HCT116 (cell line): ENCODE results near the gene GALNT14. TPM values are rescaled to one million over a fixed set of nuclear protein-coding genes. Genes with fewer than 3 reads are reported as not detected.

Experiments
- ATAC-seq: fragments of 200-7000 bp; cut with Tn5 transposase; 2 replicates; pipeline ENCODE4 v1.9.1; 2020; ENCODE audit warnings: mild to moderate bottlenecking, moderate library complexity
- BruUV-seq: library from RNA; stranded (reverse); fragments of 400-500 nt; replicated peaks from 2 replicates; lab custom pipeline; 2021; lab: Mats Ljungman, UMichigan
- CTCF ChIA-PET: fragments of 300-600 bp; sonication (Branson Sonifier 250); formaldehyde crosslinking; loops from one replicate; lab custom pipeline; 2021; ENCODE audit warnings: antibody characterized with exemption; lab: Charles Lee
- POLR2A ChIA-PET: fragments of 300-600, 350-600 bp; sonication (Branson Sonifier 250); formaldehyde crosslinking; loops from one replicate; lab custom pipeline; 2021; ENCODE audit warnings: antibody characterized with exemption; lab: Charles Lee
- RAD21 ChIA-PET, 2 experiments: fragments of 300-600 bp; sonication (Branson Sonifier 250); formaldehyde crosslinking; loops; one replicate each; lab custom pipeline; 2023; ENCODE audit warnings: low total read pairs in 2 of 2; ENCODE audit not compliant: uncharacterized antibody in 2 of 2, unreplicated experiment in 2 of 2, low non-redundant PET in 1 of 2; lab: Charles Lee
- DNase-seq: peaks from one replicate; pipeline ENCODE4 v3.0.0-alpha.2; 2010; ENCODE audit warnings: low read depth, low spot score
- H2AFZ ChIP-seq: fragments of 200-600 bp; shearing (Covaris generic), sonication (generic); 2 replicates; pipeline ENCODE4 v1.6.1; 2017; ENCODE audit warnings: low read depth, mixed run types, mixed read lengths, antibody characterized with exemption, low read length; ENCODE audit not compliant: poor library complexity, severe bottlenecking
- H3K27ac ChIP-seq: 2 replicates; pipeline ENCODE4 v1.5.1; 2012; ENCODE audit warnings: low read depth, low read length
- H3K27me3 ChIP-seq: fragments of 200-600 bp; sonication (generic); 2 replicates; pipeline ENCODE4 v1.6.1; 2016; ENCODE audit warnings: mixed run types, low read length, mixed read lengths; ENCODE audit not compliant: insufficient read depth
- H3K36me3 ChIP-seq, 2 experiments: fragments of 200-500 bp in 1 of 2; fragments of 200-600 bp in 1 of 2; sonication (Bioruptor generic) in 1 of 2; sonication (generic) in 1 of 2; 2 replicates each; pipeline versions ENCODE4 v1.5.1 to v1.6.1; 2014 to 2016; ENCODE audit warnings: low read length in 2 of 2, inconsistent platforms in 1 of 2, mixed read lengths in 1 of 2, mixed run types in 1 of 2; ENCODE audit not compliant: insufficient read depth in 2 of 2, control insufficient read depth in 1 of 2
- H3K4me1 ChIP-seq, 2 experiments: fragments of 200-600 bp in 1 of 2; sonication (generic) in 1 of 2; 2 replicates each; pipeline versions ENCODE4 v1.5.1 to v1.6.1; 2012 to 2017; ENCODE audit warnings: low read length in 2 of 2, inconsistent platforms in 1 of 2, mild to moderate bottlenecking in 1 of 2, mixed read lengths in 1 of 2, mixed run types in 1 of 2, moderate library complexity in 1 of 2; ENCODE audit not compliant: insufficient read depth in 2 of 2, control insufficient read depth in 1 of 2
- H3K4me2 ChIP-seq: fragments of 200-600 bp; sonication (generic); 2 replicates; pipeline ENCODE4 v1.6.1; 2017; ENCODE audit warnings: mixed run types, low read length, mixed read lengths
- H3K4me3 ChIP-seq, 2 experiments: fragments of 200-600 bp in 1 of 2; sonication (generic) in 1 of 2; replicated peaks in 1 of 2; 2 replicates each; pipeline ENCODE4 v1.5.1; 2011 to 2016; ENCODE audit warnings: low read length in 2 of 2, control low read depth in 1 of 2, low read depth in 1 of 2, mild to moderate bottlenecking in 1 of 2, mixed read lengths in 1 of 2, mixed run types in 1 of 2
- H3K79me2 ChIP-seq: fragments of 200-600 bp; sonication (generic); 2 replicates; pipeline ENCODE4 v1.6.1; 2017; ENCODE audit warnings: mild to moderate bottlenecking, mixed run types, low read length, moderate library complexity, mixed read lengths; ENCODE audit not compliant: insufficient read depth
- H3K9ac ChIP-seq: fragments of 200-600 bp; sonication (generic); 2 replicates; pipeline ENCODE4 v1.6.1; 2016; ENCODE audit warnings: low read length, mixed read lengths
- H3K9me2 ChIP-seq: fragments of 200-600 bp; sonication (generic), shearing (Covaris generic); 2 replicates; pipeline ENCODE4 v1.6.1; 2017; ENCODE audit warnings: mixed run types, mild to moderate bottlenecking, moderate library complexity; ENCODE audit not compliant: insufficient read depth
- H3K9me3 ChIP-seq, 2 experiments: fragments of 200-500 bp in 1 of 2; fragments of 200-600 bp in 1 of 2; sonication (Bioruptor generic) in 1 of 2; sonication (generic) in 1 of 2; 2 replicates each; pipeline ENCODE4 v1.6.1; 2014 to 2017; ENCODE audit warnings: low read length in 2 of 2, mixed read lengths in 2 of 2, inconsistent platforms in 1 of 2, low read depth in 1 of 2, mild to moderate bottlenecking in 1 of 2, mixed run types in 1 of 2, moderate library complexity in 1 of 2; ENCODE audit not compliant: control insufficient read depth in 1 of 2, insufficient read depth in 1 of 2
- H4K20me1 ChIP-seq: fragments of 200-600 bp; sonication (generic), shearing (Covaris generic); 2 replicates; pipeline ENCODE4 v1.6.1; 2017; ENCODE audit warnings: mixed run types, mild to moderate bottlenecking, moderate library complexity; ENCODE audit not compliant: insufficient read depth
- CBX3 ChIP-seq: IDR thresholded peaks from 2 replicates; pipeline ENCODE4 v1.6.1; 2012; ENCODE audit warnings: low read depth
- ELF1 ChIP-seq: IDR thresholded peaks from 2 replicates; pipeline ENCODE4 v1.6.1; 2012; ENCODE audit warnings: low read depth, borderline replicate concordance
- POLR2A ChIP-seq: IDR thresholded peaks from 2 replicates; pipeline ENCODE4 v1.7.0; 2011; ENCODE audit warnings: borderline replicate concordance; ENCODE audit not compliant: insufficient read depth, insufficient read length; ENCODE audit errors: extremely low read depth
- REST ChIP-seq: IDR thresholded peaks from 2 replicates; pipeline ENCODE4 v1.6.1; 2012; ENCODE audit warnings: low read depth
- SIN3A ChIP-seq: IDR thresholded peaks from 2 replicates; pipeline ENCODE4 v1.6.1; 2012; ENCODE audit warnings: low read depth
- SP1 ChIP-seq: IDR thresholded peaks from 2 replicates; pipeline ENCODE4 v1.6.1; 2012; ENCODE audit warnings: low read depth
- ZFX ChIP-seq: fragments of 450-650 bp; IDR thresholded peaks from 2 replicates; pipeline ENCODE4 v1.6.1; 2017
- intact Hi-C: fragments of 100-400 bp; cut with micrococcal nuclease; formaldehyde crosslinking; loops from 2 replicates; pipeline ENCODE4 v1.10.0; 2022
- total RNA-seq: library from RNA; stranded (reverse); gene quantifications from one replicate; pipeline ENCODE4 v1.2.1, GENCODE V29; 2021; ENCODE audit not compliant: unreplicated experiment
- TF ChIP-seq, protein P1 (sequence below): IDR thresholded peaks from 2 replicates; pipeline ENCODE4 v1.6.1; 2012

The GALNT14 gene
- total RNA-seq, 1 experiment from 2014 or later, result 11.2 TPM

DNA sequence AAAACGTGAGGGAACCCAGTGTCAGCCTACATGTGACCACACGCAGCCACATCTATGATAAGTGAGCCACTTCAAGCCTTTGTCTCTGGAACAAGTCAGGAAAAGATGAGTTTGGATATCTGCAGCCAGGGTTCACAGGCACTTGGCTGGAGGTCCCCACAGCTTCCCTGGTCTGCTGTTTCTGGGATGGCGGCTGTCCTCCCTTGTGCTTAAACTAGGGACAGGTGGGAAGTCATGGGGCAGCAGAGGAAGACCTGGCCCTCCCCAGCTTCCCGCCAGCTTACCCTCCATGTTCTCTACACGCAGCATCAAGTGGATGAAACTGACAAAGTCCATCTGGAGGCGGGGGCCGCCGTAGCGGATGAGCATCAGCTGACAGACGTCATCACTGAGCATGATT is 38.5 kb upstream of the GALNT14 start:
- H3K9me3 ChIP-seq, result no peaks in the 10 kb centered on the region
- H3K79me2 ChIP-seq, result no peaks in the 10 kb centered on the region
- BruUV-seq, result no TSS peak
- no peaks in the 10 kb centered on the region for H3K4me1 ChIP-seq
- DNase-seq, result no peak
- RAD21 ChIA-PET, result no interaction called here
- H3K27ac ChIP-seq, result no peak overlapping the region
- intact Hi-C loops, result no loop called here
- no peaks in the 10 kb centered on the region for H3K36me3 ChIP-seq
- no peak overlapping the region for H3K4me3 ChIP-seq
- no peak for TF ChIP-seq SP1
- TF ChIP-seq ZFX, result no peak
- TF ChIP-seq POLR2A, result no peak
- TF ChIP-seq, protein P1, sequence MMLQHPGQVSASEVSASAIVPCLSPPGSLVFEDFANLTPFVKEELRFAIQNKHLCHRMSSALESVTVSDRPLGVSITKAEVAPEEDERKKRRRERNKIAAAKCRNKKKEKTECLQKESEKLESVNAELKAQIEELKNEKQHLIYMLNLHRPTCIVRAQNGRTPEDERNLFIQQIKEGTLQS, result no peak
- TF ChIP-seq ELF1, result no peak
- no peak for TF ChIP-seq SIN3A
- no peak for TF ChIP-seq REST
- TF ChIP-seq, all 23 proteins: peak for 0
- peaks cover 36% of the 10 kb centered on the region for H3K27me3 ChIP-seq
- ATAC-seq, result no peak
- ChIA-PET POLR2A (no interaction called here), CTCF (no interaction called here)
- H2AFZ ChIP-seq, result no peak overlapping the region
- H3K9me2 ChIP-seq, result no peaks in the 10 kb centered on the region
- no peak overlapping the region for H3K9ac ChIP-seq
- no peak overlapping the region for H3K4me2 ChIP-seq
- no peaks in the 10 kb centered on the region for H4K20me1 ChIP-seq

DNA sequence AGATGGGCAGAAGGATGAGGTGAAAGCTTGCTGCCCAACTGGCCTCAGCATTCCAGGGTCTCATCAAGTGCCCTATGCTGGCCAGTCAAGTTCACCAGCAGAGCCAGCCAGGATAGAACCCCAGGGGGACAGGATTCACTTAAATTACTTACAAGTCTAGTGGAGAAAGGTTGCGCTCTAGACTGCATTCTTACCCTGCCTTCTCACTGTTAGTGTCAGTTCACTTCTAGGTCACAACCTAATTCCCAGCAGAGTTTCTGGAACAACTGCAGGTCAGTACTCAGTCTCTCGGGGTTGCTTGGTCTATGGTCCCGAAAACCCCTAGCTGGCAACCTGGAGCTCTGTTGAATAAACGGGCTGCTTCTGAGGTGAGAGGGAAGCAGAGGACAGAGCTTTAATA is 32.9 kb upstream of the GALNT14 start:
- Histone ChIP-seq H3K9me2 (no peaks in the 10 kb centered on the region), H3K27ac (no peak overlapping the region), H3K36me3 (no peaks in the 10 kb centered on the region), H4K20me1 (no peaks in the 10 kb centered on the region), H3K27me3 (peaks cover 15% of the 10 kb centered on the region; the same call in 1 of the 2 replicates), H3K4me3 (no peak overlapping the region), H3K9ac (no peak overlapping the region), H3K4me1 (no peaks in the 10 kb centered on the region), H3K4me2 (no peak overlapping the region), H3K79me2 (no peaks in the 10 kb centered on the region), H3K9me3 (no peaks in the 10 kb centered on the region), H2AFZ (no peak overlapping the region)
- DNase-seq (no peak), ATAC-seq (no peak)
- TF ChIP-seq POLR2A (no peak), CBX3 (no peak), SIN3A (no peak)
- no TSS peak for BruUV-seq
- intact Hi-C loops, result loop anchor here (1.0 kb wide), 1 partner anchor 162 kb away; no protein-coding TSS in a partner anchor
- POLR2A ChIA-PET, result no interaction called here
- CTCF ChIA-PET, result interaction anchor here (1.6 to 4.3 kb wide), 3 partner anchors 161 to 458 kb away, joined by 6 to 66 read pairs (median 28); no protein-coding TSS in a partner anchor
- RAD21 ChIA-PET, result no interaction called here
